Measurements from ENCODE around the gene CLRN1.

The CLRN1 gene, protein sequence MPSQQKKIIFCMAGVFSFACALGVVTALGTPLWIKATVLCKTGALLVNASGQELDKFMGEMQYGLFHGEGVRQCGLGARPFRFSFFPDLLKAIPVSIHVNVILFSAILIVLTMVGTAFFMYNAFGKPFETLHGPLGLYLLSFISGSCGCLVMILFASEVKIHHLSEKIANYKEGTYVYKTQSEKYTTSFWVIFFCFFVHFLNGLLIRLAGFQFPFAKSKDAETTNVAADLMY

GRCh38 chr3:150972366-150973071 lies at the start of gene CLRN1:
Gene CLRN1, minus strand, starts transcription at chr3:150972727. Its CDS starts 19 bp downstream, at chr3:150972708.
- TF ChIP-seq, protein P1, sequence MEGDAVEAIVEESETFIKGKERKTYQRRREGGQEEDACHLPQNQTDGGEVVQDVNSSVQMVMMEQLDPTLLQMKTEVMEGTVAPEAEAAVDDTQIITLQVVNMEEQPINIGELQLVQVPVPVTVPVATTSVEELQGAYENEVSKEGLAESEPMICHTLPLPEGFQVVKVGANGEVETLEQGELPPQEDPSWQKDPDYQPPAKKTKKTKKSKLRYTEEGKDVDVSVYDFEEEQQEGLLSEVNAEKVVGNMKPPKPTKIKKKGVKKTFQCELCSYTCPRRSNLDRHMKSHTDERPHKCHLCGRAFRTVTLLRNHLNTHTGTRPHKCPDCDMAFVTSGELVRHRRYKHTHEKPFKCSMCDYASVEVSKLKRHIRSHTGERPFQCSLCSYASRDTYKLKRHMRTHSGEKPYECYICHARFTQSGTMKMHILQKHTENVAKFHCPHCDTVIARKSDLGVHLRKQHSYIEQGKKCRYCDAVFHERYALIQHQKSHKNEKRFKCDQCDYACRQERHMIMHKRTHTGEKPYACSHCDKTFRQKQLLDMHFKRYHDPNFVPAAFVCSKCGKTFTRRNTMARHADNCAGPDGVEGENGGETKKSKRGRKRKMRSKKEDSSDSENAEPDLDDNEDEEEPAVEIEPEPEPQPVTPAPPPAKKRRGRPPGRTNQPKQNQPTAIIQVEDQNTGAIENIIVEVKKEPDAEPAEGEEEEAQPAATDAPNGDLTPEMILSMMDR (IDR thresholded peaks at IDR 0.05; ENCODE audit: insufficient read depth, low read depth, low read length, missing control alignments) = no peak
- no peak within 1 kb of the TSS for H3K4me3 ChIP-seq (ENCODE audit: low read depth, low read length)
- no peak for DNase-seq (ENCODE audit: low read depth)

GRCh38 chr3:151016478-151016795 lies 43.9 kb upstream of the CLRN1 start:
- no peak overlapping the region for H3K4me3 ChIP-seq (ENCODE audit: low read depth, low read length)
- TF ChIP-seq, protein P1 (IDR thresholded peaks at IDR 0.05; ENCODE audit: insufficient read depth, low read depth, low read length, missing control alignments) = no peak
- DNase-seq (ENCODE audit: low read depth) = no peak

- no peak for DNase-seq (ENCODE audit: low read depth)
- TF ChIP-seq, protein P1 (IDR thresholded peaks at IDR 0.05; ENCODE audit: insufficient read depth, low read depth, low read length, missing control alignments) = no peak
- H3K4me3 ChIP-seq (ENCODE audit: low read depth, low read length) = no peak overlapping the region
These were observed 43.4 kb upstream of the CLRN1 start for GRCh38 chr3:151015767-151016477.

- DNase-seq (ENCODE audit: low read depth) = no peak
- TF ChIP-seq, protein P1 (IDR thresholded peaks at IDR 0.05; ENCODE audit: insufficient read depth, low read depth, low read length, missing control alignments) = no peak
- H3K4me3 ChIP-seq (ENCODE audit: low read depth, low read length) = no peak overlapping the region
These were observed 42.7 kb upstream of the CLRN1 start for GRCh38 chr3:151015181-151015580.

DNA sequence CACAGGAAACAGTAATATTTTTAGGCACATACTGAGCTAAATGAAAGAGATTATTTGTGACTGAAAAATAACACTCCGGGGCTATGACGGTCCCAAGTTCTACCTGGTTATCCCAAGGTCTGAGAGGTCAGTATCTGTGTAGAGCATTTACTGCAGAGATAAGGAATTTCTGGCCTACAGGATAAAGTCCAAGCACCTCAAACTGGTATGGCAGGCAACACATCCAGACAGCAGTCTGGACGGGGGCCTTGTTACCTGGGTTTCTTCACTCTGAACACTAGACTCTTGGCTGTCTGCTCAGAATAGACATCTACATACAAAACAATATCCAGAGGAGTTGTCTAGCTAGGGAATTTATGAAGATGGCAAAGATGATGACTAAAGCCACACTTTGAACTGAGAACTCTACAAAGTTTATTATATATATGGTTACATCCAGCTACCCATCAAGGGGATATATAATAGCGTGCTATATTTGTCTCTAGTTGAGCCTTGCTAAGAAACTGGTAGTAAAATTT lies 42.0 kb upstream of the CLRN1 start:
- DNase-seq (ENCODE audit: low read depth) = no peak

DNA sequence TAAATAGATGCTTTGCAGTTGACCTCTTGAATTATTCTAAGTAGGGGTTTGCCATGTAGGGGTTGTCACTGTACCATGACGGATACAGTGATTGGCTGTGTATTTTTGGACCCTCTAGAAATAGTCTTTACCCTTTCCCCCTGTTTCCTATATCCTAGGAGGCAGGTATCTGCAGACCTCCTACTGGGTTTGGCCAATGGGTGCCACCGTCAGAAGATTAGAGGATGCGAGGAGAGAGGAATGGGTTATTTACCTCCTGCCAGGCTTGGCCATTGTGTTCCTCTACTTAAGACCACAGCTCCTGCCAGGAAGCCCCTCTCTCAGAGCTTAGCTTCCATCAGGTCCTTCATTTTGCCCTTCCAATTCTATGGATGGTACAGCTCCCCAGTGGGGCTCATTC lies 40.2 kb upstream of the CLRN1 start:
- no peak for DNase-seq (ENCODE audit: low read depth)
- no peak overlapping the region for H3K4me3 ChIP-seq (ENCODE audit: low read depth, low read length)
- TF ChIP-seq, protein P1 (IDR thresholded peaks at IDR 0.05; ENCODE audit: insufficient read depth, low read depth, low read length, missing control alignments) = no peak

More for the DNA sequence above, 42.0 kb upstream of the CLRN1 start:
- no peak overlapping the region for H3K4me3 ChIP-seq (ENCODE audit: low read depth, low read length)
- TF ChIP-seq, protein P1 (IDR thresholded peaks at IDR 0.05; ENCODE audit: insufficient read depth, low read depth, low read length, missing control alignments) = no peak
